WTC11 (cell line): ENCODE data around the gene FBN2. TPM values are rescaled to one million over a fixed set of nuclear protein-coding genes. Genes with fewer than 3 reads are reported as not detected.

Source experiments
- ATAC-seq: fragments of 200-7000 bp; cut with Tn5 transposase; 2 replicates; pipeline ENCODE4 v1.10.0; 2021; ENCODE audit warnings: mild to moderate bottlenecking, moderate library complexity
- CTCF ChIA-PET: fragments of 300-600 bp; sonication (Branson Sonifier 250); formaldehyde crosslinking; loops from one replicate; lab custom pipeline; 2021; ENCODE audit warnings: antibody characterized with exemption; lab: Charles Lee
- POLR2A ChIA-PET: fragments of 350-600 bp; sonication (Branson Sonifier 250); formaldehyde crosslinking; loops from one replicate; lab custom pipeline; 2021; ENCODE audit warnings: antibody characterized with exemption; lab: Charles Lee
- DNase-seq: peaks from one replicate; pipeline ENCODE4 v3.0.0; 2021; ENCODE audit warnings: low spot score
- H3K27ac Mint-ChIP-seq: 2 replicates; pipeline ENCODE4 v1.8.0; 2021; ENCODE audit warnings: mixed read lengths
- H3K27me3 Mint-ChIP-seq: 2 replicates; pipeline ENCODE4 v1.8.0; 2021; ENCODE audit warnings: low read depth, mild to moderate bottlenecking, moderate library complexity, mixed read lengths
- H3K36me3 Mint-ChIP-seq: 2 replicates; pipeline ENCODE4 v1.8.0; 2021; ENCODE audit warnings: mixed read lengths
- H3K4me1 Mint-ChIP-seq: 2 replicates; pipeline ENCODE4 v1.8.0; 2022; ENCODE audit warnings: mixed read lengths
- H3K4me3 Mint-ChIP-seq: 2 replicates; pipeline ENCODE4 v1.8.0; 2021; ENCODE audit warnings: mild to moderate bottlenecking, moderate library complexity, mixed read lengths
- H3K9me3 Mint-ChIP-seq: 2 replicates; pipeline ENCODE4 v1.8.0; 2021; ENCODE audit warnings: mixed read lengths
- CREB1 ChIP-seq: sonication (generic); formaldehyde crosslinking; IDR thresholded peaks from 2 replicates; pipeline ENCODE4 v1.8.0; 2023; ENCODE audit warnings: mild to moderate bottlenecking, missing genetic modification reagents
- E2F4 ChIP-seq: sonication (generic); formaldehyde crosslinking; IDR thresholded peaks from 2 replicates; pipeline ENCODE4 v1.8.1; 2022; ENCODE audit warnings: low read depth, mild to moderate bottlenecking, moderate library complexity, missing genetic modification reagents, borderline replicate concordance
- E2F5 ChIP-seq: sonication (generic); formaldehyde crosslinking; IDR thresholded peaks from 2 replicates; pipeline ENCODE4 v1.8.1; 2022; ENCODE audit warnings: mild to moderate bottlenecking, moderate library complexity, missing genetic modification reagents
- FOXP1 ChIP-seq: sonication (generic); formaldehyde crosslinking; IDR thresholded peaks from 2 replicates; pipeline ENCODE4 v1.8.0; 2022; ENCODE audit warnings: missing genetic modification reagents, mild to moderate bottlenecking, moderate library complexity, borderline replicate concordance
- FOXP4 ChIP-seq: sonication (generic); formaldehyde crosslinking; IDR thresholded peaks from 2 replicates; pipeline ENCODE4 v1.8.0; 2022; ENCODE audit warnings: mild to moderate bottlenecking, missing genetic modification reagents
- GRHL2 ChIP-seq: fragments of 250-450 bp; sonication (Bioruptor Pico); IDR thresholded peaks from 2 replicates; pipeline ENCODE4 v1.8.0; 2022; ENCODE audit warnings: mild to moderate bottlenecking, moderate library complexity; ENCODE audit not compliant: insufficient replicate concordance, severe bottlenecking
- JUN ChIP-seq: sonication (generic); formaldehyde crosslinking; IDR thresholded peaks from 2 replicates; pipeline ENCODE4 v1.8.0; 2023; ENCODE audit warnings: mild to moderate bottlenecking, missing genetic modification reagents
- PRRX2 ChIP-seq: fragments of 250-450 bp; sonication (Bioruptor Pico); IDR thresholded peaks from 2 replicates; pipeline ENCODE4 v1.8.0; 2021; ENCODE audit warnings: mild to moderate bottlenecking
- TCF7 ChIP-seq: sonication (generic); formaldehyde crosslinking; IDR thresholded peaks from 2 replicates; pipeline ENCODE4 v1.8.0; 2022; ENCODE audit warnings: mild to moderate bottlenecking, low read depth, missing genetic modification reagents, moderate library complexity
- ZBTB43 ChIP-seq: sonication (generic); formaldehyde crosslinking; IDR thresholded peaks from 2 replicates; pipeline ENCODE4 v1.8.1; 2023; ENCODE audit warnings: mild to moderate bottlenecking, missing genetic modification reagents
- ZNF121 ChIP-seq: sonication (generic); formaldehyde crosslinking; IDR thresholded peaks from 2 replicates; pipeline ENCODE4 v1.8.0; 2023; ENCODE audit warnings: missing genetic modification reagents
- ZNF263 ChIP-seq: sonication (generic); formaldehyde crosslinking; IDR thresholded peaks from 2 replicates; pipeline ENCODE4 v1.8.1; 2022; ENCODE audit warnings: low read depth, mild to moderate bottlenecking, moderate library complexity, missing genetic modification reagents
- ZSCAN18 ChIP-seq: fragments of 250-450 bp; sonication (Bioruptor Pico); IDR thresholded peaks from 2 replicates; pipeline ENCODE4 v2.1.2; 2022; ENCODE audit warnings: mild to moderate bottlenecking, moderate library complexity
- total RNA-seq: library from RNA; stranded (reverse); gene quantifications from 3 replicates; pipeline ENCODE4 v1.2.3, GENCODE V29; 2021

Gene FBN2
- total RNA-seq, 1 experiment from 2014 or later, result 56.7 TPM

- TF ChIP-seq FOXP4 (CRISPR knock-in tag), result no peak
Observed at GRCh38 chr5:128376577-128376976, 161.5 kb downstream of the FBN2 start (continued).

- Mint-ChIP-seq H3K36me3 (peaks cover 11% of the 10 kb centered on the region), H3K27ac (no peak overlapping the region), H3K4me3 (no peak overlapping the region), H3K4me1 (no peaks in the 10 kb centered on the region), H3K9me3 (no peaks in the 10 kb centered on the region), H3K27me3 (no peaks in the 10 kb centered on the region)
- ChIA-PET CTCF (no interaction called here), POLR2A (no interaction called here)
- no peak for TF ChIP-seq FOXP4 (CRISPR knock-in tag)
- TF ChIP-seq ZNF263, result no peak
- TF ChIP-seq ZBTB43, result no peak
- TF ChIP-seq TCF7 (CRISPR knock-in tag), result no peak
- TF ChIP-seq FOXP1 (CRISPR knock-in tag), result no peak
- no peak for TF ChIP-seq ZSCAN18 (CRISPR knock-in tag)
- no peak for TF ChIP-seq CREB1 (CRISPR knock-in tag)
- no peak for TF ChIP-seq PRRX2 (CRISPR knock-in tag)
- TF ChIP-seq GRHL2, result no peak
- no peak for TF ChIP-seq E2F5 (CRISPR knock-in tag)
- TF ChIP-seq E2F4 (CRISPR knock-in tag), result no peak
- no peak for DNase-seq
- ATAC-seq, result no peak
Observed at GRCh38 chr5:128366147-128366546, 171.9 kb downstream of the FBN2 start.

- Mint-ChIP-seq H3K9me3 (no peaks in the 10 kb centered on the region), H3K4me3 (no peak overlapping the region), H3K4me1 (no peaks in the 10 kb centered on the region), H3K27me3 (no peaks in the 10 kb centered on the region), H3K36me3 (no peaks in the 10 kb centered on the region; the same call in 1 of the 2 replicates), H3K27ac (no peak overlapping the region)
- DNase-seq, result no peak
- ATAC-seq, result no peak
- TF ChIP-seq JUN (CRISPR knock-in tag) (no peak), ZNF121 (CRISPR knock-in tag) (peak; percentile 81)
- ChIA-PET POLR2A (no interaction called here), CTCF (no interaction called here)
Observed at GRCh38 chr5:128362370-128362769, 175.7 kb downstream of the FBN2 start.
